Measurements from ENCODE around the gene NIPA2. TPM values are rescaled to one million over a fixed set of nuclear protein-coding genes. Genes with fewer than 3 reads are reported as not detected.

The NIPA2 gene
- total RNA-seq, 1 experiment from 2014 or later: 97.3 TPM

GRCh38 chr15:22891426-22892210 lies 53.2 kb downstream of the NIPA2 start:
- no peaks in the 10 kb centered on the region for H3K27me3 ChIP-seq (ENCODE audit: control insufficient read depth, insufficient read depth, low read length)
- H3K36me3 ChIP-seq (replicated peaks; ENCODE audit: control insufficient read depth, insufficient read depth, low read length): peaks cover 3% of the 10 kb centered on the region
- DNase-seq: no peak
- H3K4me3 ChIP-seq (ENCODE audit: insufficient read depth, low read depth, low read length): no peak overlapping the region

- H3K4me3 ChIP-seq (ENCODE audit: insufficient read depth, low read depth, low read length): no peak overlapping the region
- H3K36me3 ChIP-seq (replicated peaks; ENCODE audit: control insufficient read depth, insufficient read depth, low read length): peaks cover 3% of the 10 kb centered on the region
- H3K27me3 ChIP-seq (ENCODE audit: control insufficient read depth, insufficient read depth, low read length): no peaks in the 10 kb centered on the region
- no peak for DNase-seq
These were observed 53.9 kb downstream of the NIPA2 start for GRCh38 chr15:22892333-22892732.

GRCh38 chr15:22893081-22893480 lies 54.6 kb downstream of the NIPA2 start:
- Histone ChIP-seq H3K27me3 (ENCODE audit: control insufficient read depth, insufficient read depth, low read length) (no peaks in the 10 kb centered on the region), H3K36me3 (replicated peaks; ENCODE audit: control insufficient read depth, insufficient read depth, low read length) (peaks cover 3% of the 10 kb centered on the region), H3K4me3 (ENCODE audit: insufficient read depth, low read depth, low read length) (no peak overlapping the region)
- no peak for DNase-seq

- H3K36me3 ChIP-seq (replicated peaks; ENCODE audit: control insufficient read depth, insufficient read depth, low read length): peaks cover 3% of the 10 kb centered on the region
- H3K4me3 ChIP-seq (ENCODE audit: insufficient read depth, low read depth, low read length): no peak overlapping the region
- no peak for DNase-seq
- H3K27me3 ChIP-seq (ENCODE audit: control insufficient read depth, insufficient read depth, low read length): no peaks in the 10 kb centered on the region
These were observed 55.4 kb downstream of the NIPA2 start for GRCh38 chr15:22893881-22894280.

GRCh38 chr15:22895465-22896190 lies 57.2 kb downstream of the NIPA2 start:
- no peak for DNase-seq
- H3K36me3 ChIP-seq (replicated peaks; ENCODE audit: control insufficient read depth, insufficient read depth, low read length): peaks cover 6% of the 10 kb centered on the region
- H3K27me3 ChIP-seq (ENCODE audit: control insufficient read depth, insufficient read depth, low read length): no peaks in the 10 kb centered on the region
- no peak overlapping the region for H3K4me3 ChIP-seq (ENCODE audit: insufficient read depth, low read depth, low read length)

GRCh38 chr15:22902046-22902445 lies 63.6 kb downstream of the NIPA2 start:
- peaks cover 11% of the 10 kb centered on the region for H3K36me3 ChIP-seq (replicated peaks; ENCODE audit: control insufficient read depth, insufficient read depth, low read length)

GRCh38 chr15:22902578-22902977 lies 64.1 kb downstream of the NIPA2 start:
- no peaks in the 10 kb centered on the region for H3K27me3 ChIP-seq (ENCODE audit: control insufficient read depth, insufficient read depth, low read length)
- DNase-seq: peak; percentile 84

More at GRCh38 chr15:22902046-22902445, 63.6 kb downstream of the NIPA2 start:
- peak; percentile 24 for DNase-seq
- Histone ChIP-seq H3K4me3 (ENCODE audit: insufficient read depth, low read depth, low read length) (no peak overlapping the region), H3K27me3 (ENCODE audit: control insufficient read depth, insufficient read depth, low read length) (no peaks in the 10 kb centered on the region)

GRCh38 chr15:22902981-22903380 lies 64.5 kb downstream of the NIPA2 start:
- no peak overlapping the region for H3K4me3 ChIP-seq (ENCODE audit: insufficient read depth, low read depth, low read length)
- H3K36me3 ChIP-seq (replicated peaks; ENCODE audit: control insufficient read depth, insufficient read depth, low read length): peaks cover 11% of the 10 kb centered on the region
- H3K27me3 ChIP-seq (ENCODE audit: control insufficient read depth, insufficient read depth, low read length): no peaks in the 10 kb centered on the region
- DNase-seq: peak; percentile 19

More at GRCh38 chr15:22902578-22902977, 64.1 kb downstream of the NIPA2 start:
- no peak overlapping the region for H3K4me3 ChIP-seq (ENCODE audit: insufficient read depth, low read depth, low read length)
- H3K36me3 ChIP-seq (replicated peaks; ENCODE audit: control insufficient read depth, insufficient read depth, low read length): peaks cover 11% of the 10 kb centered on the region

- Histone ChIP-seq H3K27me3 (ENCODE audit: control insufficient read depth, insufficient read depth, low read length) (no peaks in the 10 kb centered on the region), H3K36me3 (replicated peaks; ENCODE audit: control insufficient read depth, insufficient read depth, low read length) (peaks cover 11% of the 10 kb centered on the region), H3K4me3 (ENCODE audit: insufficient read depth, low read depth, low read length) (no peak overlapping the region)
- DNase-seq: peak; percentile 37
These were observed 65.0 kb downstream of the NIPA2 start for GRCh38 chr15:22903427-22903826.

GRCh38 chr15:22903961-22904534 lies 65.6 kb downstream of the NIPA2 start:
- Histone ChIP-seq H3K36me3 (replicated peaks; ENCODE audit: control insufficient read depth, insufficient read depth, low read length) (peaks cover 12% of the 10 kb centered on the region), H3K4me3 (ENCODE audit: insufficient read depth, low read depth, low read length) (no peak overlapping the region), H3K27me3 (ENCODE audit: control insufficient read depth, insufficient read depth, low read length) (no peaks in the 10 kb centered on the region)
- DNase-seq: peak; percentile 40

- no peaks in the 10 kb centered on the region for H3K27me3 ChIP-seq (ENCODE audit: control insufficient read depth, insufficient read depth, low read length)
- H3K4me3 ChIP-seq (ENCODE audit: insufficient read depth, low read depth, low read length): no peak overlapping the region
- DNase-seq: no peak
- peaks cover 14% of the 10 kb centered on the region for H3K36me3 ChIP-seq (replicated peaks; ENCODE audit: control insufficient read depth, insufficient read depth, low read length)
These were observed 66.3 kb downstream of the NIPA2 start for GRCh38 chr15:22904736-22905135.

- H3K4me3 ChIP-seq (ENCODE audit: insufficient read depth, low read depth, low read length): no peak overlapping the region
- no peak for DNase-seq
- peaks cover 14% of the 10 kb centered on the region for H3K36me3 ChIP-seq (replicated peaks; ENCODE audit: control insufficient read depth, insufficient read depth, low read length)
These were observed 68.9 kb downstream of the NIPA2 start for GRCh38 chr15:22907161-22907950.

GRCh38 chr15:22908830-22909229 lies 70.4 kb downstream of the NIPA2 start:
- no peaks in the 10 kb centered on the region for H3K27me3 ChIP-seq (ENCODE audit: control insufficient read depth, insufficient read depth, low read length)
- DNase-seq: no peak
- H3K4me3 ChIP-seq (ENCODE audit: insufficient read depth, low read depth, low read length): no peak overlapping the region
- H3K36me3 ChIP-seq (replicated peaks; ENCODE audit: control insufficient read depth, insufficient read depth, low read length): peaks cover 11% of the 10 kb centered on the region

More at GRCh38 chr15:22907161-22907950, 68.9 kb downstream of the NIPA2 start:
- no peaks in the 10 kb centered on the region for H3K27me3 ChIP-seq (ENCODE audit: control insufficient read depth, insufficient read depth, low read length)

GRCh38 chr15:22911306-22911705 lies 72.8 kb downstream of the NIPA2 start:
- DNase-seq: no peak
- H3K36me3 ChIP-seq (replicated peaks; ENCODE audit: control insufficient read depth, insufficient read depth, low read length): peaks cover 11% of the 10 kb centered on the region
- H3K27me3 ChIP-seq (ENCODE audit: control insufficient read depth, insufficient read depth, low read length): no peaks in the 10 kb centered on the region
- no peak overlapping the region for H3K4me3 ChIP-seq (ENCODE audit: insufficient read depth, low read depth, low read length)
